Right lobe of liver (tissue), 4 donors: Measurements from ENCODE around the gene DNAL4.

Experiments used
- POLR2A ChIP-seq: fragments of 450-650 bp; IDR thresholded peaks from one replicate; pipeline ENCODE4 v1.6.1; 2017; ENCODE audit warnings: antibody characterized with exemption, mild to moderate bottlenecking
- TF ChIP-seq, protein P1 (sequence below), 4 donors: fragments of 200-600 bp in 3 of 4; fragments of 450-650 bp in 1 of 4; IDR thresholded peaks; one replicate each; pipeline versions ENCODE4 v1.5.1 to v1.8.0; 2016 to 2022; ENCODE audit warnings: antibody characterized with exemption in 4 of 4, mild to moderate bottlenecking in 2 of 4
- donor health status: DM: no; HTN: no; CAD: no.
- donor health status: DM: no; HTN: no; CAD: no.
- donor health status: DM: no; HTN: yes; CAD: no.

DNA sequence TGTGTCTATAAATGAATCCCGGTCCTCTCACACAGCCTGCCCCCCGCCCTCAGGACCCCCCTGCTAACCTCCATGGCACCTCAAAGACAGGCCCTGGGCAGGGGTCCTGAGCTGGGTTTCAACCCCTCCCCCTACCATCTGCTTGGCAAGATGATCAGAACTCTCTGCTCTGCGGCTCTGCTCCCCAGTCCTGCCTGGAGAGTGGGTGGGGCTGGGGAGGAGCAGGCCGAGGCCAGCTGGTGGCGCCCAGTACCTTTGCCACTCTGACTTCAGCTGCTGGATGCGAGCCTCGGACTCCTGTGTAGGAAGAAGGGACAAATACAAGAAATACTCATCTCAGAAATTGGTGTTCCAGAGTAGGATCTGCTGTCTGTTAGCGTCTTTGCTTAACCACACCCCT lies 53.2 kb downstream of the DNAL4 start:
- TF ChIP-seq, protein P1, sequence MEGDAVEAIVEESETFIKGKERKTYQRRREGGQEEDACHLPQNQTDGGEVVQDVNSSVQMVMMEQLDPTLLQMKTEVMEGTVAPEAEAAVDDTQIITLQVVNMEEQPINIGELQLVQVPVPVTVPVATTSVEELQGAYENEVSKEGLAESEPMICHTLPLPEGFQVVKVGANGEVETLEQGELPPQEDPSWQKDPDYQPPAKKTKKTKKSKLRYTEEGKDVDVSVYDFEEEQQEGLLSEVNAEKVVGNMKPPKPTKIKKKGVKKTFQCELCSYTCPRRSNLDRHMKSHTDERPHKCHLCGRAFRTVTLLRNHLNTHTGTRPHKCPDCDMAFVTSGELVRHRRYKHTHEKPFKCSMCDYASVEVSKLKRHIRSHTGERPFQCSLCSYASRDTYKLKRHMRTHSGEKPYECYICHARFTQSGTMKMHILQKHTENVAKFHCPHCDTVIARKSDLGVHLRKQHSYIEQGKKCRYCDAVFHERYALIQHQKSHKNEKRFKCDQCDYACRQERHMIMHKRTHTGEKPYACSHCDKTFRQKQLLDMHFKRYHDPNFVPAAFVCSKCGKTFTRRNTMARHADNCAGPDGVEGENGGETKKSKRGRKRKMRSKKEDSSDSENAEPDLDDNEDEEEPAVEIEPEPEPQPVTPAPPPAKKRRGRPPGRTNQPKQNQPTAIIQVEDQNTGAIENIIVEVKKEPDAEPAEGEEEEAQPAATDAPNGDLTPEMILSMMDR (IDR thresholded peaks at IDR 0.05) = no peak
- TF ChIP-seq POLR2A = no peak
